DOHH2 (cell line): Measurements from ENCODE around the gene PRDM11.

Source experiments
- CTCF ChIP-seq: fragments of 200-600 bp; sonication (generic); IDR thresholded peaks from one replicate; pipeline ENCODE4 v1.5.1; 2014; ENCODE audit warnings: antibody characterized with exemption, mild to moderate bottlenecking, low read depth, low read length; ENCODE audit not compliant: poor library complexity, severe bottlenecking
- EZH2phosphoT487 ChIP-seq: fragments of 200-600 bp; sonication (generic); IDR thresholded peaks from 2 replicates; pipeline ENCODE4 v1.6.1; 2017; ENCODE audit warnings: borderline replicate concordance, mild to moderate bottlenecking, antibody characterized with exemption, low read length, moderate library complexity, mixed read lengths

GRCh38 chr11:45193695-45194094 is 47.3 kb downstream of the PRDM11 start:
- TF ChIP-seq CTCF (no peak), EZH2phosphoT487 (no peak)
